ENCODE data around the gene PROX2.
A peak's percentile ranks its signal among the peaks of the same experiment; 100 is the strongest.

The PROX2 gene

GRCh38 chr14:74909501-74909900 is 33.6 kb upstream of the PROX2 start:
- no peak for DNase-seq (ENCODE audit: low spot score)

GRCh38 chr14:74908861-74909341 is 33.0 kb upstream of the PROX2 start:
- DNase-seq (ENCODE audit: low spot score), result no peak

GRCh38 chr14:74907744-74908143 is 31.8 kb upstream of the PROX2 start:
- DNase-seq (ENCODE audit: low spot score), result no peak

- DNase-seq (ENCODE audit: low spot score), result no peak
Observed at GRCh38 chr14:74906925-74907521, 31.1 kb upstream of the PROX2 start.

GRCh38 chr14:74905595-74906142 is 29.7 kb upstream of the PROX2 start:
- peak; percentile 50 for DNase-seq (ENCODE audit: low spot score)

GRCh38 chr14:74904635-74905503 is 28.9 kb upstream of the PROX2 start:
- no peak for DNase-seq (ENCODE audit: low spot score)

- DNase-seq (ENCODE audit: low spot score), result peak; percentile 35
Observed at GRCh38 chr14:74902941-74903705, 27.2 kb upstream of the PROX2 start.

- DNase-seq (ENCODE audit: low spot score), result no peak
Observed at GRCh38 chr14:74898694-74899093, 22.7 kb upstream of the PROX2 start.

- DNase-seq (ENCODE audit: low spot score), result no peak
Observed at GRCh38 chr14:74898083-74898482, 22.1 kb upstream of the PROX2 start.

- no peak for DNase-seq (ENCODE audit: low spot score)
Observed at GRCh38 chr14:74897642-74898041, 21.7 kb upstream of the PROX2 start.

GRCh38 chr14:74896400-74896799 is 20.5 kb upstream of the PROX2 start:
- no peak for DNase-seq (ENCODE audit: low spot score)

GRCh38 chr14:74893614-74894091 is 17.7 kb upstream of the PROX2 start:
- no peak for DNase-seq (ENCODE audit: low spot score)

GRCh38 chr14:74892745-74893144 is 16.8 kb upstream of the PROX2 start:
- DNase-seq (ENCODE audit: low spot score), result no peak

GRCh38 chr14:74891870-74892269 is 15.9 kb upstream of the PROX2 start:
- DNase-seq (ENCODE audit: low spot score), result no peak

- no peak for DNase-seq (ENCODE audit: low spot score)
Observed at GRCh38 chr14:74890262-74890661, 14.3 kb upstream of the PROX2 start.

GRCh38 chr14:74888164-74889158 is 12.5 kb upstream of the PROX2 start:
- no peak for DNase-seq (ENCODE audit: low spot score)

GRCh38 chr14:74886001-74886400 is 10.1 kb upstream of the PROX2 start:
- DNase-seq (ENCODE audit: low spot score), result no peak

GRCh38 chr14:74882103-74882920 is 6.4 kb upstream of the PROX2 start:
- DNase-seq (ENCODE audit: low spot score), result peak; percentile 54

- peak; percentile 89 for DNase-seq (ENCODE audit: low spot score)
Observed at GRCh38 chr14:74881431-74882102, 5.6 kb upstream of the PROX2 start, which contains the start of gene DLST. TSS of gene DLST (plus strand) at chr14:74881916. CDS start at chr14:74881954, 38 bp downstream.

Data from kidney tubule cell (primary cell).